ENCODE data around the gene C1QTNF1.

C1QTNF1 gene

DNA sequence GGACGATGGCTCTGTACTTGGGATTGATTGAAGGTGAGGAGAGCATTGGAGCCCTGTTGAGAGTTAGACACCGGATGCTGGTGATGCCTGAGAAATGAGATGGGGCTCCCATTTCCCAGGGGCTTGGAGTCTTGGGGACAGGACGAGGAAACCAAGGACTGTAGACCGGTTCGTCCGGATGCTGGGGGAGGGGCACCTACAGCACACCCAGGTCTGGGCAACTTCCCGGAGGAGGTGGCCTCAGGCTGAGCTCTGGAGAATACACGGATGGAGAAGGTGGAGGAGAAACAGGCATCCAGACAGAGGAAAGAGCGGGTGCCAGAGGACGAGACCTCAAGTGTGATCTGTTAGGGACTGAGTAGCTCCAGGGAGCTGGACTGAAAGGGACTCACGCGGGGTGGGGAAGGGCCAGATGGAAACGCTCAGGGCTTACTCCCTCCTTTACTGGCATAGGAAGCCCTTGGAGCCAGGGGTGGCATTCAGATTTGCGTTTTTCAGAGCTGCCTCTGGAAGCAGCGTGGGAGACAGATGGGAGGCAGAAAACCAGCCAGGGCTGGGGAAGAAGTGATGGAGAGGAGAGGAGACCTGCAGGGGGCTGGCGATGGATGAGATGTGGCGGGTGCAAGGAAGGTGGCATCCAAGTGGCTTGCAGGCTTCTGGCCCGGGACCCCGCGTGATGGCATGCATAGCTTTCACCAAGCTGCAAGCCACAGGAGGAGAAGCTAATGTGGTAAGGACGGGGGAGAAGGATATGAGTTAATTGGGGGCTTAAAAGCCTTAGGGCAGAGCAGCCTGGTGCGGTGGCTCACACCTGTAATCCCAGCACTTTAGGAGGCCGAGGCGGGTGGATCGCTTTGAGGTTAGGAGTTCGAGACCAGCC, 8.3 kb downstream of the C1QTNF1 start:
- TF ChIP-seq, protein P1, sequence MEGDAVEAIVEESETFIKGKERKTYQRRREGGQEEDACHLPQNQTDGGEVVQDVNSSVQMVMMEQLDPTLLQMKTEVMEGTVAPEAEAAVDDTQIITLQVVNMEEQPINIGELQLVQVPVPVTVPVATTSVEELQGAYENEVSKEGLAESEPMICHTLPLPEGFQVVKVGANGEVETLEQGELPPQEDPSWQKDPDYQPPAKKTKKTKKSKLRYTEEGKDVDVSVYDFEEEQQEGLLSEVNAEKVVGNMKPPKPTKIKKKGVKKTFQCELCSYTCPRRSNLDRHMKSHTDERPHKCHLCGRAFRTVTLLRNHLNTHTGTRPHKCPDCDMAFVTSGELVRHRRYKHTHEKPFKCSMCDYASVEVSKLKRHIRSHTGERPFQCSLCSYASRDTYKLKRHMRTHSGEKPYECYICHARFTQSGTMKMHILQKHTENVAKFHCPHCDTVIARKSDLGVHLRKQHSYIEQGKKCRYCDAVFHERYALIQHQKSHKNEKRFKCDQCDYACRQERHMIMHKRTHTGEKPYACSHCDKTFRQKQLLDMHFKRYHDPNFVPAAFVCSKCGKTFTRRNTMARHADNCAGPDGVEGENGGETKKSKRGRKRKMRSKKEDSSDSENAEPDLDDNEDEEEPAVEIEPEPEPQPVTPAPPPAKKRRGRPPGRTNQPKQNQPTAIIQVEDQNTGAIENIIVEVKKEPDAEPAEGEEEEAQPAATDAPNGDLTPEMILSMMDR (IDR thresholded peaks at IDR 0.05; ENCODE audit: low read depth, low read length, missing control alignments) = no peak
- H3K4me3 ChIP-seq (ENCODE audit: low read depth, low read length) = no peak overlapping the region
- no peak for DNase-seq

DNA sequence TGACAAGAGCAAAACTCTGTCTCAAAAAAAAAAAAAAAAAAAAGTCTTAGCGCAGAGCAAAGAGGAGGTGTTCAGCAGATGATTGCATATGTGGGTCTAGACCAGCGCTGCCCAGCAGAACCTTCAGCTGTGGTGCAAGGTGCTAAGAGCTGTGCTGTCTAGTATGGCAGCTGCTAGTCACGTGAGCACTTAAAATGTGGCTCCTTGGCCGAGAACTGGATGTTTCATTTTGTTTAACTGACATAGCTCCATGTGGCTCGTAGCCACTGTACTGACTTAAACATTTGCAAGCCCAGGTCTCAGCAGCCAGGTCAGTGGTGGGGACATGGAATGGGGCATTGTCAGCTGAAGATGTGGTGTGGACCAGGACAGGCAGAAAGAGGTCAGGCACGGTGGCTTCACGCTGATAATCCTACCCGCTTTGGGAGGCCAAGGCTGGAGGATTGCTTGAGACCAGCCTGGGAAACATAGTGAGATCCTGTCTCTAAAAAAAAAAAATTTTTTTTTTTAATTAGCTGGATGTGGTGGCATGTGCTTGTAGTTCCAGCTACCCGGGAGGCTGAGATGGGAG, 9.2 kb downstream of the C1QTNF1 start:
- Histone ChIP-seq H3K27me3 (replicated peaks) (peaks cover 4% of the 10 kb centered on the region), H3K36me3 (replicated peaks) (no peaks in the 10 kb centered on the region), H3K27ac (no peak overlapping the region), H3K4me3 (ENCODE audit: low read depth, low read length) (no peak overlapping the region)
- TF ChIP-seq, protein P1 (IDR thresholded peaks at IDR 0.05; ENCODE audit: low read depth, low read length, missing control alignments) = no peak
- DNase-seq = no peak
- in situ Hi-C loops (cut with HindIII; ENCODE audit: low pct_ligation_motif_present, low sequenced_read_pairs) = no loop called here

More for the DNA sequence above, 8.3 kb downstream of the C1QTNF1 start:
- Histone ChIP-seq H3K36me3 (replicated peaks) (no peaks in the 10 kb centered on the region), H3K27ac (no peak overlapping the region), H3K27me3 (replicated peaks) (peaks cover 5% of the 10 kb centered on the region)
- in situ Hi-C loops (cut with HindIII; ENCODE audit: low pct_ligation_motif_present, low sequenced_read_pairs) = no loop called here

DNA sequence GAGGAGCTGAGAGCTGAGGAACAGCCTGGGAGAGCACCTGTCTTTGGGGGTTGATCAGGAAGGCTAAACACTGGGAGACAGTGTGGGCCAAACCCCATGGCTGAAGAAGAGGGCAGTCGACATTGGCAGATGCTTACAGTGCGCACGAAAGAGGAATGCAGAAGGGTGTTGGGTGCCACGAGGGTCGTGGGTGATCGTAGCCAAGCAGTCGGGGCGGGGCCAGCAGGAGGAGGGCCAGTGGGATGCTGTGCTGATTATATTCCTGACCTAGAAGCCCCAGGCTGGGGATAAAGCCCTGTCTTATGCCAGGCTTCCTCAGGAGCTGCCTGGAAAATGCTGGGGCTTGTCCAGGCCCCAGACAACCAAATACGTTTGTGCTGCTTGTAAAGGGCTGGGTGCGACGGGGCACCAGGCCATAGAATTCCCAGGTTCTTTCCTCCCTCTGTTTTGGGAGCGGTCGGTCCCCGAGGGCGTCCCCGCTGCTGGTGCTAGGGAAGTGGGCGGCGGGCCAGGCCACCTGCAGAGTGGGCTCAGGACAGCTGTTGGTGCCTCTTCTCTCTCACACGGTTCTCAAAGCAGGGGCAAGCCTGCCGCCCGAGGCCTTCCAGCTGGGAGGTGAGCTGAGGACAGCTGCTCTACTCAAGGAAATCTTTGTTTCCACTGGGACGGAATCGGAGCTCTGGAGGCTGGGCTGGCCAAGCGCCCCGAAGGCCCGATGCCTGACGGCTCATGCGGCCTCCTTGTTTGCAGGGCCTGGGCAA, 10.0 kb downstream of the C1QTNF1 start:
- H3K36me3 ChIP-seq (replicated peaks) = no peaks in the 10 kb centered on the region
- H3K27me3 ChIP-seq (replicated peaks) = no peaks in the 10 kb centered on the region
- no peak overlapping the region for H3K4me3 ChIP-seq (ENCODE audit: low read depth, low read length)
- no peak overlapping the region for H3K27ac ChIP-seq
- TF ChIP-seq, protein P1 (IDR thresholded peaks at IDR 0.05; ENCODE audit: low read depth, low read length, missing control alignments) = no peak
- in situ Hi-C loops (cut with HindIII; ENCODE audit: low pct_ligation_motif_present, low sequenced_read_pairs) = no loop called here
- no peak for DNase-seq

DNA sequence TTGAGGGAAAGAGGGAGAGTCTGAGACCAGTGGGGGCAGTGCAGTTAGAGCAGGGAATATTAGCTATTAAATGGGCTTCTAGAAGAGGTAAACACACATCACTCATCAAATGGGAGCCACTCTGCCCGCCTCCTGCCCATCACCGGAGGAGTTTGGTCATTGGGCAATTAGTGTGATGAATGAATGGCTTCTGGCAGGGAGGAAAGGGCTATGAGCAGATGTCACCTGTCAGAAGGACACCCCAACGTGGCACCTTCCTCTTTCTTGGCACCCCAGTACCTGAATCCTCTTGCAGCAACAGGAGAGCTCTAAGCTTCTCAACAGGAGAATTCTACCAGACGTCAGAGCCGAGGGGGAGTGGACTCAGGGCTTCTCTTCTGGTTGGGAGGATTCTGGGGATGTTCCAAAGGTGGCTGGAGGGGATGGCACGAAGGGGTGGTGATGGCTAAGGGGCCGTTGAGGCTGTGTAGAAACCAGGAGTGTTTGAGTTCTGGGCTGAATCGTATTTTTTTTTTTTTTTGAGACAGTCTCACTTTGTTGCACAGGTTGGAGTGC, 11.0 kb downstream of the C1QTNF1 start:
- Histone ChIP-seq H3K36me3 (replicated peaks) (no peaks in the 10 kb centered on the region), H3K4me3 (ENCODE audit: low read depth, low read length) (no peak overlapping the region), H3K27ac (no peak overlapping the region), H3K27me3 (replicated peaks) (no peaks in the 10 kb centered on the region)
- DNase-seq = no peak
- TF ChIP-seq, protein P1 (IDR thresholded peaks at IDR 0.05; ENCODE audit: low read depth, low read length, missing control alignments) = no peak
- in situ Hi-C loops (cut with HindIII; ENCODE audit: low pct_ligation_motif_present, low sequenced_read_pairs) = no loop called here

DNA sequence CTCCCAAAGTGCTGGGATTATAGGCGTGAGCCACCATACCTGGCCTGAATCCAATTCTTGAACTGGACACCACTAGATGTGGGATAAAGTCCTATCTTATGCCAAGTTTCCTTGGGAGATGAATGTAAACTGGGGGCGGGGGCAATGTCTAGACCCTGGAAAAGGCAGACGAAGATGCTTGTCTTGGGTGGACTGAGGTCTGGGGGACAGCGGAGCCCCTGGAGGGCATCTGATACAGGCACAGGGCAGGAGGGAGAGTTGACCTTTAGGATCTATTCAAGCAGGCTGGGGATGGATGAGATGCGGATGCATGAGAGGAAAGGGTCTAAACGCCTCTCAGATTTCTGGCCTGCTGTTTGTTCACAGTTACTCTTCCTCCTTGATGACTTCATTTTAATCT, 11.7 kb downstream of the C1QTNF1 start:
- no peak overlapping the region for H3K4me3 ChIP-seq (ENCODE audit: low read depth, low read length)
- no peak for DNase-seq
- in situ Hi-C loops (cut with HindIII; ENCODE audit: low pct_ligation_motif_present, low sequenced_read_pairs) = no loop called here
- H3K36me3 ChIP-seq (replicated peaks) = no peaks in the 10 kb centered on the region
- no peak overlapping the region for H3K27ac ChIP-seq
- H3K27me3 ChIP-seq (replicated peaks) = no peaks in the 10 kb centered on the region
- TF ChIP-seq, protein P1 (IDR thresholded peaks at IDR 0.05; ENCODE audit: low read depth, low read length, missing control alignments) = no peak
